Smooth muscle cell (in vitro differentiated cells): ENCODE results near the gene KRTAP5-8. TPM values are rescaled to one million over a fixed set of nuclear protein-coding genes. Genes with fewer than 3 reads are reported as not detected.
A peak's percentile ranks its signal among the peaks of the same experiment; 100 is the strongest.
"Not testable (repeated sequence)": the region's sequence is repeated elsewhere in the genome, so short reads cannot be mapped to it uniquely, and the experiment has no call there.

ENCODE experiments used
- DNase-seq: peaks from one replicate; lab custom pipeline; 2025; ENCODE audit not compliant: unreplicated experiment; lab: John Stamatoyannopoulos, UW
- H2AFZ ChIP-seq: fragments of 200-600 bp; sonication (generic); 2 replicates; pipeline ENCODE4 v1.6.0; 2016; ENCODE audit warnings: antibody characterized with exemption, low read depth, mild to moderate bottlenecking
- H3F3A ChIP-seq: fragments of 200-600 bp; sonication (generic); 2 replicates; pipeline ENCODE4 v1.6.0; 2017; ENCODE audit warnings: antibody characterized with exemption, low read depth
- H3K27ac ChIP-seq: fragments of 200-600 bp; sonication (generic); 2 replicates; pipeline ENCODE4 v1.5.1; 2016; ENCODE audit warnings: low read depth, mild to moderate bottlenecking
- H3K27me3 ChIP-seq: fragments of 200-600 bp; sonication (generic); 2 replicates; pipeline ENCODE4 v1.6.1; 2016; ENCODE audit warnings: low read depth, mild to moderate bottlenecking
- H3K36me3 ChIP-seq: fragments of 200-600 bp; sonication (generic); 2 replicates; pipeline ENCODE4 v1.5.1; 2016; ENCODE audit warnings: low read depth
- H3K4me1 ChIP-seq: fragments of 200-600 bp; sonication (generic); 2 replicates; pipeline ENCODE4 v1.5.1; 2016; ENCODE audit warnings: low read depth
- H3K4me2 ChIP-seq: fragments of 200-600 bp; sonication (generic); 2 replicates; pipeline ENCODE4 v1.6.0; 2016; ENCODE audit warnings: mild to moderate bottlenecking
- H3K4me3 ChIP-seq: fragments of 200-600 bp; sonication (generic); 2 replicates; pipeline ENCODE4 v1.5.1; 2016; ENCODE audit warnings: mild to moderate bottlenecking
- H3K79me2 ChIP-seq: fragments of 200-600 bp; sonication (generic); 2 replicates; pipeline ENCODE4 v1.6.0; 2016; ENCODE audit warnings: low read depth, mild to moderate bottlenecking
- H3K9ac ChIP-seq: fragments of 200-600 bp; sonication (generic); 2 replicates; pipeline ENCODE4 v1.6.0; 2016; ENCODE audit warnings: low read depth
- H3K9me3 ChIP-seq: fragments of 200-600 bp; sonication (generic); replicated peaks from 2 replicates; pipeline ENCODE4 v1.5.1; 2016; ENCODE audit warnings: low read depth
- H4K20me1 ChIP-seq: fragments of 200-600 bp; sonication (generic); 2 replicates; pipeline ENCODE4 v1.6.0; 2016; ENCODE audit warnings: low read depth
- WGBS: methylation state at CpG from one replicate; pipeline ENCODE4 v1.1.7; 2016; ENCODE audit warnings: low lambda C conversion rate; 5-methylcytosine and 5-hydroxymethylcytosine counted together
- polyA plus RNA-seq: library from polyadenylated mRNA; unstranded; fragments of >200 nt; fragmentation: Nextera tagmentation; extraction: Ambion mirVana; gene quantifications from 2 replicates; pipeline ENCODE4 v1.2.1, GENCODE V29; 2016
- total RNA-seq: library from RNA; depleted of rRNA; stranded (reverse); fragments of >200 nt; gene quantifications from 2 replicates; pipeline ENCODE4 v1.2.3, GENCODE V29; 2014
- TF ChIP-seq, protein P1 (sequence below): fragments of 200-600 bp; sonication (generic); IDR thresholded peaks from 2 replicates; pipeline ENCODE4 v1.5.1; 2017; ENCODE audit warnings: borderline replicate concordance, mild to moderate bottlenecking, antibody characterized with exemption; ENCODE audit not compliant: insufficient read depth, poor library complexity, severe bottlenecking

Gene KRTAP5-8
- total and polyA plus RNA-seq, 2 experiments from 2014 or later = not detected

GRCh38 chr11:71563406-71563805 lies 25.6 kb downstream of the KRTAP5-8 start:
- DNase-seq = no peak
- Histone ChIP-seq H3K4me3 (no peak overlapping the region), H3K79me2 (no peaks in the 10 kb centered on the region)

GRCh38 chr11:71564430-71564829 lies 26.6 kb downstream of the KRTAP5-8 start:
- TF ChIP-seq, protein P1, sequence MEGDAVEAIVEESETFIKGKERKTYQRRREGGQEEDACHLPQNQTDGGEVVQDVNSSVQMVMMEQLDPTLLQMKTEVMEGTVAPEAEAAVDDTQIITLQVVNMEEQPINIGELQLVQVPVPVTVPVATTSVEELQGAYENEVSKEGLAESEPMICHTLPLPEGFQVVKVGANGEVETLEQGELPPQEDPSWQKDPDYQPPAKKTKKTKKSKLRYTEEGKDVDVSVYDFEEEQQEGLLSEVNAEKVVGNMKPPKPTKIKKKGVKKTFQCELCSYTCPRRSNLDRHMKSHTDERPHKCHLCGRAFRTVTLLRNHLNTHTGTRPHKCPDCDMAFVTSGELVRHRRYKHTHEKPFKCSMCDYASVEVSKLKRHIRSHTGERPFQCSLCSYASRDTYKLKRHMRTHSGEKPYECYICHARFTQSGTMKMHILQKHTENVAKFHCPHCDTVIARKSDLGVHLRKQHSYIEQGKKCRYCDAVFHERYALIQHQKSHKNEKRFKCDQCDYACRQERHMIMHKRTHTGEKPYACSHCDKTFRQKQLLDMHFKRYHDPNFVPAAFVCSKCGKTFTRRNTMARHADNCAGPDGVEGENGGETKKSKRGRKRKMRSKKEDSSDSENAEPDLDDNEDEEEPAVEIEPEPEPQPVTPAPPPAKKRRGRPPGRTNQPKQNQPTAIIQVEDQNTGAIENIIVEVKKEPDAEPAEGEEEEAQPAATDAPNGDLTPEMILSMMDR = no peak
- no peaks in the 10 kb centered on the region for H4K20me1 ChIP-seq

More at GRCh38 chr11:71563406-71563805, 25.6 kb downstream of the KRTAP5-8 start:
- TF ChIP-seq, protein P1 = peak; percentile 40
- H2AFZ ChIP-seq = no peak overlapping the region
- peaks cover 10% of the 10 kb centered on the region for H3K27me3 ChIP-seq
- no peaks in the 10 kb centered on the region for H4K20me1 ChIP-seq
- 22% methylated on average over 8 of the region's 8 CpGs for WGBS
- no peaks in the 10 kb centered on the region for H3F3A ChIP-seq
- no peaks in the 10 kb centered on the region for H3K9me3 ChIP-seq
- H3K36me3 ChIP-seq = no peaks in the 10 kb centered on the region
- no peak overlapping the region for H3K9ac ChIP-seq
- H3K4me1 ChIP-seq = no peaks in the 10 kb centered on the region
- no peak overlapping the region for H3K27ac ChIP-seq
- no peak overlapping the region for H3K4me2 ChIP-seq

DNA sequence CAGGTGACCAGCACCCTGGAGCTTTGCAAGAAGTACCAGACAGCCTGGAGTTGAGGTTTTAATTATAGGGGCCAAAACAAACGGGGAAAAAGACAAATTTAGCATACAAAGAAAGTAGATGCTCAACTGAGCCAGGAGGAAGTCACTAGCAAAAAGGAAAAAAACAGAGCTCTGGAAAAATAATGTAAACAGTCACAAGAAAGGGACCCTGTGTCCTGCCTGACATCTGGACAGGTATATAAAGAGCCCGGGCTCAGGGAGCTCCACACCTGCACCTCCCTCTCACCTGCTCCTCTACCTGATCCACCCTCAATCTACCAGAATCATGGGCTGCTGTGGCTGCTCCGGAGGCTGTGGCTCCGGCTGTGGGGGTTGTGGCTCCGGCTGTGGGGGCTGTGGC lies 27.4 kb downstream of the KRTAP5-8 start, which contains the start of gene KRTAP5-10:
KRTAP5-10 (plus strand) TSS at position 301 of the 400 bp plus-strand sequence; CDS start at position 326, 25 bp downstream.
- H3F3A ChIP-seq = no peaks in the 10 kb centered on the region
- no peaks in the 10 kb centered on the region for H3K36me3 ChIP-seq
- no peak within 1 kb of the TSS for H3K27ac ChIP-seq
- no peak within 1 kb of the TSS for H3K4me3 ChIP-seq
- H3K4me2 ChIP-seq = no peak within 1 kb of the TSS
- H4K20me1 ChIP-seq = no peaks in the 10 kb centered on the region
- peaks cover 10% of the 10 kb centered on the region for H3K27me3 ChIP-seq
- H3K9ac ChIP-seq = no peak within 1 kb of the TSS
- H2AFZ ChIP-seq = no peak within 1 kb of the TSS
- TF ChIP-seq, protein P1 = no peak
- DNase-seq = no peak
- no peaks in the 10 kb centered on the region for H3K9me3 ChIP-seq
- no peaks in the 10 kb centered on the region for H3K4me1 ChIP-seq
- WGBS = 88% methylated on average over 5 of the region's 5 CpGs
- no peaks in the 10 kb centered on the region for H3K79me2 ChIP-seq

More at GRCh38 chr11:71564430-71564829, 26.6 kb downstream of the KRTAP5-8 start:
- WGBS = 91% methylated on average over 4 of the region's 4 CpGs
- peaks cover 10% of the 10 kb centered on the region for H3K27me3 ChIP-seq
- no peak overlapping the region for H3K4me3 ChIP-seq
- no peak overlapping the region for H3K9ac ChIP-seq
- H3K9me3 ChIP-seq = no peaks in the 10 kb centered on the region
- no peak overlapping the region for H3K27ac ChIP-seq
- H2AFZ ChIP-seq = no peak overlapping the region
- no peaks in the 10 kb centered on the region for H3F3A ChIP-seq
- no peak overlapping the region for H3K4me2 ChIP-seq
- no peaks in the 10 kb centered on the region for H3K36me3 ChIP-seq
- no peaks in the 10 kb centered on the region for H3K79me2 ChIP-seq
- DNase-seq = no peak
- no peaks in the 10 kb centered on the region for H3K4me1 ChIP-seq

DNA sequence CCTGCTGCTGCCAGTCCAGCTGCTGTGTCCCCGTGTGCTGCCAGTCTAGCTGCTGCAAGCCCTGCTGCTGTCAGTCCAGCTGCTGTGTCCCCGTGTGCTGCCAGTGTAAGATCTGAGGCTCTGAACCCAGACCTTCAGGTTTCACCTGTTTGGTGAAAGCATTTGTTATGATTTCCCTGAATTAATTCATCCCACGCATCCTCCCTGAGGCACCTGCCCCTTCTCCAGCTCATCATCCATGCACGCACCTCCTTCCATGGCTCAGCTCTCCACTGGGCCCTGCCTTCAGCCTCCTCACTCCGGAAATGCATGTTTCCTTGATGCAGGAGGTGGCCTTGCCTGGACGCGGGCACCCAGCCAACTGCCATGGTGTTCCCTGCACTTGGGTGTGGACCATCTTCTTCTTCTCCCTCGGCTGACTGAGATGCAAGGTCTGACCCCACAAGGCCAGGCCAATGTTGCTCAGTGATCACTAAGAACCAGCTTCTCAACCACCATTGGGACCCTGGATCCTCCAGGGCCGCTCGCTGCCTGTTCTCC lies 28.3 kb downstream of the KRTAP5-8 start:
- H3K4me3 ChIP-seq = no peak overlapping the region
- H3K27me3 ChIP-seq = peaks cover 10% of the 10 kb centered on the region
- H3K4me2 ChIP-seq = no peak overlapping the region
- DNase-seq = no peak
- no peaks in the 10 kb centered on the region for H3K36me3 ChIP-seq
- no peak overlapping the region for H2AFZ ChIP-seq
- TF ChIP-seq, protein P1 = no peak
- no peaks in the 10 kb centered on the region for H4K20me1 ChIP-seq
- H3F3A ChIP-seq = no peaks in the 10 kb centered on the region
- no peaks in the 10 kb centered on the region for H3K79me2 ChIP-seq
- no peak overlapping the region for H3K27ac ChIP-seq
- H3K9ac ChIP-seq = no peak overlapping the region
- H3K4me1 ChIP-seq = no peaks in the 10 kb centered on the region
- WGBS = 89% methylated on average over 10 of the region's 10 CpGs
- H3K9me3 ChIP-seq = no peaks in the 10 kb centered on the region

DNA sequence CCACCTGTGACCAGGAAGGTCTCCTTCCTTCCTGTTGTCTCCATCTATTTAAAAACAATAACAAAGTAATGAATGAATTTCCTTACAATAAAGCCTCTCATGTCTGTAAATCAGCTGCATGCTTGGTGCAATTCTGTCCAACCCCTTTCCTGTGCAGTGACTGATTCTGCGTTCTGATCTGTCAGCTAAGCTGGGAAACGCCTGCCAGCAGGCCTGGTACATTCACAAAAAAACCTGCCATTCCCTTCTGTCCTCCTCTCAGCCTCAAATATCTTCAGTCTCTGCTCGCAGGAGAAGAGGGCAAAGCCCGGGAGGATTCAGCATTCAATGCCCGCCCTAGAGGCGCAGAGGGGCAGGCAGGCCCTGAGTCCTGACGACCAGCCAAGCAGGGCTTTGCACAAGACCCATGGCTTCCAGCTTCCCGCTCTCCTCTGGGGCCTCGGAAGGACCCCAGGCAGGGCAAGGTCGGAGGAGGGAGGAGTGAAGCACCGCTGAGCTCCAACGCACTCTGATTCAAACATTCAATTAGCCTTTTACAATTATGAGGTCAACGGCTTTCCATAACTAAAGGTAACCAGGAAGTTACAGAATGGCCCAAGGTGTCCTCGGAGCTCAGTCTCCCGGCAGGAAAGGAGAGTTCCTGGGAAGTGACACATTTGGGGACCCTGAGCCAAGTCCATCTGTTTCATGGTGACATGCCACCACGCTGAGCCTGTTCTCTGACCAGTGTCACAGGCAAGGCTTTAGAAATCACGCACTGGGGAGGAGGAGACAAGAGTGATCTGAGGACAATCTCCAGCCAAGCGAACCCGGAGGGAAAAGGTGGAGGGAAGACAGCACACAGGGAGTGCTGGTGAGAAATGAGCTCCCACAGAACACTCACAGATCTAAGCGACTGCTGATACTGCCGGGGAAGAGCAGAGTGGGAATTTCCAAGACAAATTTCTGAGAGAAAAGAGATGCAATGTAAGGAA lies 29.1 kb downstream of the KRTAP5-8 start:
- H4K20me1 ChIP-seq, H3K79me2 ChIP-seq, H3K36me3 ChIP-seq, H3K9ac ChIP-seq, H2AFZ ChIP-seq, H3K4me2 ChIP-seq, DNase-seq, H3K27ac ChIP-seq, H3F3A ChIP-seq, H3K4me3 ChIP-seq, H3K4me1 ChIP-seq, H3K9me3 ChIP-seq, H3K27me3 ChIP-seq: not testable (repeated sequence)
- WGBS = 65% methylated on average over 21 of the region's 21 CpGs
